ENCODE data around the gene TOMM6.

DNA sequence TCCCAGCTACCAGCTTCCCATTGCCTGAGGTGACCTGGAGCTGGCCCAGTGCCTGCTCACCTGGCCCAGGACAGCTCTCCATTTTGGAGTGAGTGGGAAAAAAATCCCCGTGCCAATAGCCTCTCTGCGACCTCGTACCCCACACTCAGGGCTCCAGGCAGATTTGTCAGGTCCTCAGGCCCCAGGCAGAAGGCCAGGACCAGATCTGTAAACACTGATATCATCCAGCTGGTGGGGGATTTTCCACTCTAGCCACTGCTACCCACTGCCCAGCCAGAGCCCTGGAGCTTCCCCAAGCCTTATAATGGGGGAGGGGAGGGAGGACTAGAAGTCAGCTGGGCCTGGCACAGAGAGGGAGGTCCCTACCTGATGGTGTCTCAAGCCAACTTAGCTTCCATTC is 39.0 kb upstream of the TOMM6 start:
- TF ChIP-seq EZH2 (IDR thresholded peaks at IDR 0.05) (no peak), POLR2AphosphoS5 (IDR thresholded peaks at IDR 0.05; ENCODE audit: borderline replicate concordance, low read depth, low read length) (no peak), FOXP2 (optimal IDR thresholded peaks at IDR 0.05; ENCODE audit: control extremely low read depth, extremely low read length, insufficient read depth) (no peak)

Data from SK-N-MC (cell line).